PC-9 (cell line): ENCODE results near the gene NT5DC4.
"Not testable (repeated sequence)": the region's sequence is repeated elsewhere in the genome, so short reads cannot be mapped to it uniquely, and the experiment has no call there.

Experiments
- EZH2 ChIP-seq: fragments of 200-600 bp; sonication (generic); IDR thresholded peaks from 2 replicates; pipeline ENCODE4 v1.8.0; 2017; ENCODE audit warnings: antibody characterized with exemption, low read depth
- TF ChIP-seq, protein P1 (sequence below): fragments of 200-600 bp; sonication (generic); conservative IDR thresholded peaks from 2 replicates; pipeline ENCODE4 v1.6.1; 2017; ENCODE audit warnings: mixed run types, antibody characterized with exemption, mild to moderate bottlenecking, moderate library complexity

- TF ChIP-seq, protein P1, sequence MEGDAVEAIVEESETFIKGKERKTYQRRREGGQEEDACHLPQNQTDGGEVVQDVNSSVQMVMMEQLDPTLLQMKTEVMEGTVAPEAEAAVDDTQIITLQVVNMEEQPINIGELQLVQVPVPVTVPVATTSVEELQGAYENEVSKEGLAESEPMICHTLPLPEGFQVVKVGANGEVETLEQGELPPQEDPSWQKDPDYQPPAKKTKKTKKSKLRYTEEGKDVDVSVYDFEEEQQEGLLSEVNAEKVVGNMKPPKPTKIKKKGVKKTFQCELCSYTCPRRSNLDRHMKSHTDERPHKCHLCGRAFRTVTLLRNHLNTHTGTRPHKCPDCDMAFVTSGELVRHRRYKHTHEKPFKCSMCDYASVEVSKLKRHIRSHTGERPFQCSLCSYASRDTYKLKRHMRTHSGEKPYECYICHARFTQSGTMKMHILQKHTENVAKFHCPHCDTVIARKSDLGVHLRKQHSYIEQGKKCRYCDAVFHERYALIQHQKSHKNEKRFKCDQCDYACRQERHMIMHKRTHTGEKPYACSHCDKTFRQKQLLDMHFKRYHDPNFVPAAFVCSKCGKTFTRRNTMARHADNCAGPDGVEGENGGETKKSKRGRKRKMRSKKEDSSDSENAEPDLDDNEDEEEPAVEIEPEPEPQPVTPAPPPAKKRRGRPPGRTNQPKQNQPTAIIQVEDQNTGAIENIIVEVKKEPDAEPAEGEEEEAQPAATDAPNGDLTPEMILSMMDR = not testable (repeated sequence)
- not testable (repeated sequence) for TF ChIP-seq EZH2
Measured at GRCh38 chr2:112716826-112717352, 3.9 kb upstream of the NT5DC4 start.
